ENCODE results near the gene GMNN.
"Not testable (repeated sequence)": the region's sequence is repeated elsewhere in the genome, so short reads cannot be mapped to it uniquely, and the experiment has no call there.

Gene GMNN

GRCh38 chr6:24774696-24775519 is at the start of gene GMNN:
Gene GMNN, plus strand, starts transcription at chr6:24774937. Its CDS starts 2,310 bp downstream, at chr6:24777247.
- no peak for TF ChIP-seq CTCF (IDR thresholded peaks at IDR 0.05; ENCODE audit: borderline replicate concordance, insufficient read depth, low read depth, low read length)
- H3K4me3 ChIP-seq (ENCODE audit: low read depth, low read length), result peak within 1 kb of the TSS; percentile 91

DNA sequence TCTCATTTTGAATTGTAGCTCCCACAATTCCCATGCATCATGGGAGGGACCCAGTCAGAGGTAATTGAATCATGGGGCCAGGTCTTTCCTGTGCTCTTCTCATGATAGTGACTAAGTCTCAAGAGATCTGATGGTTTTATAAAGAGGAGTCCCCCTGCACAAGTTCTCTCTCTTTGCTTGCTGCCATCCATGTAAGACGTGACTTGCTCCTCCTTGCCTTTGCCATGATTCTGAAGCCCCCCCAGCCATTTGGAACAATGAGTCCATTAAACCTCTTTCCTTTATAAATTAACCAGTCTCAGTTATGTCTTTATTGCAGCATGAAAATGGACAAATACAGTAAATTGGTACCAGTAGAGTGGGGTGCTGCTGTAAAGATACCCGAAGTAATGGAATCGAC is 44.1 kb upstream of the GMNN start:
- H3K4me3 ChIP-seq (ENCODE audit: low read depth, low read length), result not testable (repeated sequence)

DNA sequence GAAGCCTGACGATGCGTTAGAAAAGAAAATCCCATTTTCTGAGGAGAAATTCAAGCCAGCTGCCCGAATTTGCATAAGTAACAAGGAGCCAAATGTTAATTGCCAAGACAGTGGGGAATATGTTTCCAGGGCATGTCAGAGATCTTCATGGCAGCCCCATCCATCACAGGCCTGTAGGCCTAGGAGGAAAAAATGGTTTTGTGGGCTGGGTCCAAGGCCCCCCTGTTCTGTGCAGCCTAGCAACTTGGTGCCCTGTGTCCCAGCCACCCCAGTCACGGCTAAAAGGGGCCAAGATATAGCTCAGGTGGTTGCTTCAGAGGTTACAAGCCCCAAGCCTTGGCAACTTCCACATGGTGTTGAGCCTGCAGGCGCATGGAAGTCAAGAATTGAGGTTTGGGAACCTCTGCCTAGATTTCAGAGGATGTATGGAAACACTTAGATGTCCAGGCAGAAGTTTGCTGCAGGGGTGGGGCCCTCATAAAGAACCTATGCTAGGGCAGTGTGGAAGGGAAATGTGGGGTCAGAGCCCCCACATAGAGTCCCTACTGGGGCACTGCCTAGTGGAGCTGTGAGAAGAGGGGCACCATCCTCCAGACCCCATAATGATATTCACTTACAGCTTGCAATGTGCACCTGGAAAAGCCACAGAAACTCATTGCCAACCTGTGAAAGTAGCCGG is 43.1 kb upstream of the GMNN start:
- H3K4me3 ChIP-seq (ENCODE audit: low read depth, low read length), result not testable (repeated sequence)

DNA sequence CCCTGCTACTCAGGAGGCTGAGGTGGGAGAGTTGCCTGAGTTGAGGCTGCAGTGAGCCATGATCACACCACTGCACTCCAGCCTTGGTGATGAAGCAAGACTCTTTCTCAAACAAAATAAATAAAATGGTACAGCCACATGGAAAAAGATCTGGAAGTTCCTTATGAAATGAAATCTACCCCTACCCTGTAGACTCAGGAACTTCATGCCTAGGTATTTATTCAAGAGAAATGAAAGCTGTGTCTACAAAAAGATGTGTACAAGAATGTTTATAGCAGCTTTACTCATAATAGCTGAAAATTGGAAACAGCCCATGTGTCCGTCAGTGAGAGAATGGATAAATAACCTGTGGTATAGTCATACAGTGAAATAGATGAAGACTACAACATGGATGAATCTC is 40.6 kb upstream of the GMNN start:
- TF ChIP-seq CTCF (IDR thresholded peaks at IDR 0.05; ENCODE audit: borderline replicate concordance, insufficient read depth, low read depth, low read length), result no peak
- H3K4me3 ChIP-seq (ENCODE audit: low read depth, low read length), result no peak overlapping the region

DNA sequence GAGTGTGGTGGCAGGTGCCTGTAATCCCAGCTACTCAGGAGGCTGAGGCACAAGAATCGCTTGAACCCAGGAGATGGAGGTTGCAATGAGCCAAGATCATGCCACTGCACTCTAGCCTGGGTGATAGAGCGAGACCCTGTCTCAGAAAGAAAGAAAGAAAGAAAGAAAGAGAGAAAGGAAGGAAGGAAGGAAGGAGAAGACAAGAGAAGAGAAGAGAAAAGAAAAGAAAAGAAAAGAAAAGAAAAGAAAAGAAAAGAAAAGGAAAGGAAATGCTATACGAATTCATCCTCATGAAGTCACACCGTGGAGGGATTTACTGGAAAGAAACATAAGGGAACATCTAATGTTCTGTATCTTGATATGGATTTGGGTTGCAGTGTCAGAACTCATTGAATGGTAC is 40.0 kb upstream of the GMNN start:
- not testable (repeated sequence) for H3K4me3 ChIP-seq (ENCODE audit: low read depth, low read length)

DNA sequence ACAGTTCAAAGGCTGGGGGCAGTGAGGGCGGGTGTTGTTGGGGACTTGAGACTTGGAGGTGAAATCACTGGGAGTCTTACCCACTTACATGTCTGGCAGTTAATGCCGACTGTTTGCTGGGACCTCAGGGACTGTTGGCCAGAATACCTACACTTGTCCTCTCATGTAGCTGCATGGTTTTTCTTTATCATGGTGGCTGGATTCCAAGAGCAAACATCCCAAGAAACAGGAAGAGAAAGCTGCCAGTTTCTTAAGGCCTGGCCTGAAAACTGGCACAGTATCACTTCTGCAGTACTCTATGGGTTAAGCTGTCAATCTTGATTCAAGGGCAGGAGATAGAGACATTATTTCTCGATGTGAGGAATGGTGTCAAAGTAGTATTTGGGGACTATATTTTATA is 36.0 kb upstream of the GMNN start:
- H3K4me3 ChIP-seq (ENCODE audit: low read depth, low read length), result no peak overlapping the region
- no peak for TF ChIP-seq CTCF (IDR thresholded peaks at IDR 0.05; ENCODE audit: borderline replicate concordance, insufficient read depth, low read depth, low read length)

GRCh38 chr6:24740861-24741260 is 33.9 kb upstream of the GMNN start:
- TF ChIP-seq CTCF (IDR thresholded peaks at IDR 0.05; ENCODE audit: borderline replicate concordance, insufficient read depth, low read depth, low read length), result no peak

DNA sequence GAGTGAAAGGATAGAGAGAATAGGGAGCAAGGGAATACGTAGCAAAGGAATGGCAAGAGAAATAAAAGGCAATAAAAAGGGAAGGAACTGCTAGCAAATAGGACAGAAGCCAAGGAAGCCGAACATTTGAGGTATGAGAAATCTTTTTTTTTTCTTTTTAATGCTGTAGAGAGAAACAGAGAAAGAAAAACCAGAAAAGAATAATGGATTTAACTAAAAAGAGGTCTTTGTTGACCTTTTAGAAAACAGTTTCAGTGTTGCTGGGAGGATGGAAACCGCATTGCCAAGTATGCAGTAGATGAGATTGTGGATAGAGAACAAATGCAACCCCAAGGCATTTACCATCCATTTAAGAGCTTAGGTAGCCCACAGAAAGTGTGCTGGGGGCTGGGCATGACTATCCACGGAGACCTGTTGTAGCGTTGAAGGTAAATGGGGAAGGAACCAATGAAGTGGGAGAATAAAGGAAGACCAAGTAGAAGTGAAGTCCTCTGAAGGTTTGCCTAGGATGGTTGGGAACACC is 32.5 kb upstream of the GMNN start:
- H3K4me3 ChIP-seq (ENCODE audit: low read depth, low read length), result no peak overlapping the region
- no peak for TF ChIP-seq CTCF (IDR thresholded peaks at IDR 0.05; ENCODE audit: borderline replicate concordance, insufficient read depth, low read depth, low read length)

More at GRCh38 chr6:24740861-24741260, 33.9 kb upstream of the GMNN start:
- H3K4me3 ChIP-seq (ENCODE audit: low read depth, low read length), result no peak overlapping the region

All from GM12875 (cell line).